HUES6 (cell line): ENCODE results near the gene GRK5.
"Not testable (repeated sequence)": the region's sequence is repeated elsewhere in the genome, so short reads cannot be mapped to it uniquely, and the experiment has no call there.

Experiments used
- H3K27ac ChIP-seq: 2 replicates; pipeline ENCODE4 v1.7.0; 2013; ENCODE audit warnings: low read depth, mild to moderate bottlenecking, low read length, inconsistent platforms
- H3K27me3 ChIP-seq: 2 replicates; pipeline ENCODE4 v1.6.1; 2013; ENCODE audit warnings: low read length; ENCODE audit not compliant: control insufficient read depth, insufficient read depth
- H3K36me3 ChIP-seq: 2 replicates; pipeline ENCODE4 v1.6.1; 2013; ENCODE audit warnings: low read length; ENCODE audit not compliant: control insufficient read depth, insufficient read depth
- H3K4me1 ChIP-seq: 2 replicates; pipeline ENCODE4 v1.6.1; 2013; ENCODE audit warnings: low read length; ENCODE audit not compliant: control insufficient read depth, insufficient read depth
- H3K4me3 ChIP-seq: 2 replicates; pipeline ENCODE4 v1.5.1; 2013; ENCODE audit warnings: low read depth, low read length
- H3K9ac ChIP-seq: one replicate; pipeline ENCODE4 v1.6.1; 2013; ENCODE audit warnings: mild to moderate bottlenecking, low read length
- H3K9me3 ChIP-seq: 2 replicates; pipeline ENCODE4 v1.6.1; 2013; ENCODE audit warnings: low read depth, low read length; ENCODE audit not compliant: control insufficient read depth, insufficient read depth

Gene GRK5

DNA sequence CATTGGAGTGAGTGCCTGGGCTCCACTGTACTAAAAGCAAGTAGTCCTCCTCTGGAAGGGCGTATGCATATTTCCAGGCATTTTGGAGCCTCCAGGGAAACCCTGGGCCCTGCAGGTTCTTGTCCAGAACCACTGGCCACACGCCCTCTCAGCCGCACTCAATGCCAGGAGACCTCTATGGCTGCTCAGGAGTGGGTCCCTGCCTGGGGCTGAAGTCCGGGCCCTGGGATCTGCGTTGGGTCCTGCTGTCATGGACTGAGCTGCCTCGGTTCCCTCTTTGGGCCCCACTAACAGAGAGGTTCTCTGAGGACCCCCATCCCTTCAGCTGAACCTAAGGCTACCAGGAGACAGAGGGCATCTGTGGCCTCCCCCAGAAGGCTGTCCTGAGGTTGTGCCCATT, 58.3 kb downstream of the GRK5 start:
- Histone ChIP-seq H3K36me3 (no peaks in the 10 kb centered on the region), H3K27me3 (no peaks in the 10 kb centered on the region), H3K4me1 (no peaks in the 10 kb centered on the region), H3K9me3 (peaks cover 4% of the 10 kb centered on the region), H3K27ac (no peak overlapping the region), H3K9ac (no peak overlapping the region), H3K4me3 (no peak overlapping the region)

DNA sequence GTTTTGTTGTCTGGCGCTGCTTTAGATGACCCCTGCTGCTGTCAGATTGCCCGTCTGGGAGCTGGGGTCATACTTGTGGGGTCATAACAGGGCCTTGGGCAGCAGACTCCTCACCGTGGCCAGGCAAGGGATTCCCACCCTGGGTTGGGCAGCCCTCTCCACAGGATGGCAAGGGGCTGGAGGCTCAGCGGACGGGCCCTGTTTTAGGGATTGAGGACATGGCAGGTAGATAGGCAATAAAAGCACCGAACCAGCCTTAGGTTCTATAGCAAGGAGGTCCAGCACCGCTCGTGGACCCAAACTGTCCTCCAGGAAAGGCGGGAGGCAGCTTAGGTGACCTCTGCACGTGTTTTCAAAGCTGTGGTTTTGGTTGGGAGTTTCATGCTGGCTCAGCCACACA, 60.0 kb downstream of the GRK5 start:
- H3K27ac ChIP-seq: no peak overlapping the region
- H3K4me1 ChIP-seq: no peaks in the 10 kb centered on the region
- H3K9me3 ChIP-seq: no peaks in the 10 kb centered on the region
- no peaks in the 10 kb centered on the region for H3K36me3 ChIP-seq
- H3K27me3 ChIP-seq: no peaks in the 10 kb centered on the region
- H3K4me3 ChIP-seq: no peak overlapping the region
- no peak overlapping the region for H3K9ac ChIP-seq

DNA sequence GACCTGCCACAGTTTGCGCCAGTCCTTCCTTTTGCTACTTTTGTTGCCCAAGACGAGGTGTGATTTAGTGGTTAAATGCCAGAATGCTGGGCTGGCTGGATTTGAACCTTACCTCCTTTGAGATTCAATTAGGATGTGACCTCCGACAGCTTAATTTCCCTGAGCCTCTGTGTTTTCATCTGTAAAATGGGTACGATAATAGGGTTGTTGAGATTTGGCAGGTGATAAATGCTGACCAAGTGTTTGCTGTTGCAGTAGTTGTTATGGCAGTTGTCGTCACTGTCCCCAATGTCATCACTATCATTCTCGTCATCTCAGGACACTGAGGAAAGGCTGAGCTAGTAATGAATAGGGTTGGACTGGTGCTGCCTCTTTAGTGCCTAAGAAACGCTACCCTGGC, 61.1 kb downstream of the GRK5 start:
- H3K4me1 ChIP-seq: no peaks in the 10 kb centered on the region

DNA sequence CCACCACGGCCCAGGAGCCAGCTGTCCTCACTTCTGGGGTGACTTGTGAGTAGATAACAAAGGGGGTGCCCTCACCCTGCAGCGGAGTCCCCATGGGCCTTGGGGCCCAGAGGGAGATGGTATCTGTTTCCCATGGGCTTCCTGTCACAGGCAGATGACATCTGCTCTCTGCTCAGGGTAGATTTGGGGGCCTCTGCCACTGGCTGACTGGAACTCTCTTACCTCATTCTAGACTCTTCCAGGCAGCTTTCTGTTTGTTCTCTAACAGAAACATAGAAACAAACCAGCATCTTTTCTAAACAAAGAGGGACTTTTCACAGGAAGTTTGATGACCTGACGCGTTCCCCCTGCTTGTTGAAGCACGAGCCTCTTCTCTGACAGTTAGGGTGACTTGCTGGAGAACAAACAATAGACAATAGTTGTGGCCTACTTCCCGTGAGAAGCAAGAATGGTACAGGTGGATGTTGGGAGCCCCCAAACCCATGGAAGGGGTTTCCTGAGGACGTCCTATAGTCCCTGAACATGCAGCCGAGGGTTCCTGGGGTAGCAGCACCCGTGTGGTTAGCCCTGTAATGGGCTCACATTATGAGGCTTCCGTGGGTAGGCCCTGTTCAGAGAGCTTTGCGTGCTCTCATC, 61.6 kb downstream of the GRK5 start:
- Histone ChIP-seq H3K9ac (no peak overlapping the region), H3K9me3 (no peaks in the 10 kb centered on the region), H3K27me3 (no peaks in the 10 kb centered on the region), H3K4me3 (no peak overlapping the region), H3K4me1 (no peaks in the 10 kb centered on the region), H3K27ac (no peak overlapping the region), H3K36me3 (no peaks in the 10 kb centered on the region)

More for the DNA sequence above, 61.1 kb downstream of the GRK5 start:
- Histone ChIP-seq H3K9ac (no peak overlapping the region), H3K9me3 (no peaks in the 10 kb centered on the region), H3K4me3 (no peak overlapping the region), H3K27ac (no peak overlapping the region), H3K27me3 (no peaks in the 10 kb centered on the region), H3K36me3 (no peaks in the 10 kb centered on the region)

DNA sequence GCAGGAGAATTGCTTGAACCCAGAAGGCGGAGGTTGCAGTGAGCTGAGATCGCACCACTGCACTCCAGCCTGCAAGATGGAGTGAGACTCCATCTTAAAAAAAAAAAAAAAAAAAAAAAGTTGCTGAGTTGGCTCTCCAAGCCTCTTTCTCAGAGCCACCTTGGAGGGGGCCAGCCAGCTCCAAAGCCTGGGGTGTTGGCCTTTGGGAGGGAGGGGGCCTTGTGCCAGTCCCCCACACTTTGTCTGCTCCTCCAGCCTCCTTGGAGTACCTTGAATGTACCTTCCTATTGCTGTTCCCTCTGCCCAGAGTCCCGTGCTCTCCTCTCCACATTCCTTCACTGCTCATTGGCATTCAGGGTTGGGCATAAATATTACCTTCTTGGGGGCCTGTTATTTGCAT, 62.4 kb downstream of the GRK5 start:
- H3K36me3 ChIP-seq: no peaks in the 10 kb centered on the region
- H3K27me3 ChIP-seq: no peaks in the 10 kb centered on the region
- H3K27ac ChIP-seq: no peak overlapping the region
- no peak overlapping the region for H3K4me3 ChIP-seq
- peaks cover under 1% of the 10 kb centered on the region for H3K4me1 ChIP-seq
- H3K9ac ChIP-seq: no peak overlapping the region
- no peaks in the 10 kb centered on the region for H3K9me3 ChIP-seq

DNA sequence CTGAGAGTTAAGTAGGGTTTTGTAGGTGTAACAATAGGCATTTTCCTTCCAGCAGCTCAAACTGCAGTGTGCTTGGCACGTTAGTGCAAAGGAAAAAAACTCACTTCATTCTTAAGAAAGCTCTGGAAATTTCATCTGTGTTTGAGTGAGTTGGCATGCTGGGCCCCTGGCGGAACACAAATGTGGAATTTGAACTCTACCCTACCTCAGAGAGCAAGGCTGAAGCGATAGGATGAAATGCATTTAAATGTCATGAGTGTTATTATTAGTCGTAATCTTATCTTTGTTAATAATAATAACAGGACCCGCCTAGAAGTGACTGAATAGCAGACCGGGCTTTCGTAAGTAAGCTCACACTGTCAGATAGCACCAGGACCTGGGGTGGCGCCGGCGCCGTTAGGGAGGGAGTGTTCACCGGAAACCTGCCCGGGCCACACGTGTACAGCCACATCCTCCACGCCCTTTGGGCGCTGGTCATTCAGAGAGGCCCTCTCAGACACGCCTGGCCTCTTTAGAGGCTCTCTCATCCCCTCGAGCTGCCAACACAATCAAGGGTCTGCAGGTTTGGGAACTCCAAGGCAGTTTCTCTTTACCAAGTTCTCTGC, 63.5 kb downstream of the GRK5 start:
- H3K27ac ChIP-seq: no peak overlapping the region
- H3K36me3 ChIP-seq: no peaks in the 10 kb centered on the region
- H3K4me1 ChIP-seq: peaks cover 7% of the 10 kb centered on the region
- no peaks in the 10 kb centered on the region for H3K27me3 ChIP-seq
- H3K4me3 ChIP-seq: no peak overlapping the region
- H3K9me3 ChIP-seq: no peaks in the 10 kb centered on the region
- no peak overlapping the region for H3K9ac ChIP-seq

DNA sequence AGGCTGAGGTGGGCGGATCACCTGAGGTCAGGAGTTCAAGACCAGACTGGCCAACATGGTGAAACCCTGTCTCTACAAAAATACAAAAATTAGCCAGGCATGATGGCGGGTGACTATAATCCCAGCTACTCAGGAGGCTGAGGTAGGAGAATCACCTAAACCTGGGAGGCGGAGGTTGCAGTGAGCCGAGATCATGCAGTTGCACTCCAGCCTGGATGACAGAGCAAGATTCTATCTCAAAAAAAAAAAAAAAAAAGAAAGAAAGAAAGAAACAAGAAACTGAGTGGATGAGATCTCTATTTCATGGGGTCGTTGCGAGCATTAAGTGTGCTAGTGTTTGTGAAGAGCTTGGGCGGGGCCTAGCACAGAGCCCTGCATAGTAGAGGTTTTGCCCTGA, 65.0 kb downstream of the GRK5 start:
- not testable (repeated sequence) for H3K4me1 ChIP-seq, H3K27ac ChIP-seq

DNA sequence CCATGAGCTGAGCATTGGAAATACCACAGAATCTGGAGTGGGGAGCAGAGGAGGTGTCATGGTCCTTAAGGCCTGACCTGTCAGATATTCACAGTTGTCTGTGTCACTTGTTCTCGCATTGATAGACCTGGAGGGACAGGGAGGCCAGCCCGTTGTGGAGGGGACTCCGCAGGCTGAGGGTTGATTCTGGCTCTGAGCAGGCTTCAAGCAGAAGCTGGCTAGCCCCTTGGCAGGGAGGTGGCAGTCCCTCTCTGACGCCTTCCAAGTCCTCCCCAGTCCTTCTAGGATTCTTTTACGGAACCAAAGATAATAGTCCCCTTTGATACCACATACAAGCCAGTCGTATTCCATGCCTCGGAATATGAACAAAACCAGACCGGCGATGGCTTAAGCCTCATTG, 65.4 kb downstream of the GRK5 start:
- Histone ChIP-seq H3K4me1 (peaks cover 7% of the 10 kb centered on the region), H3K4me3 (no peak overlapping the region), H3K9me3 (no peaks in the 10 kb centered on the region), H3K27ac (no peak overlapping the region), H3K27me3 (no peaks in the 10 kb centered on the region), H3K9ac (no peak overlapping the region), H3K36me3 (no peaks in the 10 kb centered on the region)

More for the DNA sequence above, 65.0 kb downstream of the GRK5 start:
- H3K27me3 ChIP-seq, H3K36me3 ChIP-seq, H3K4me3 ChIP-seq, H3K9ac ChIP-seq, H3K9me3 ChIP-seq: not testable (repeated sequence)

DNA sequence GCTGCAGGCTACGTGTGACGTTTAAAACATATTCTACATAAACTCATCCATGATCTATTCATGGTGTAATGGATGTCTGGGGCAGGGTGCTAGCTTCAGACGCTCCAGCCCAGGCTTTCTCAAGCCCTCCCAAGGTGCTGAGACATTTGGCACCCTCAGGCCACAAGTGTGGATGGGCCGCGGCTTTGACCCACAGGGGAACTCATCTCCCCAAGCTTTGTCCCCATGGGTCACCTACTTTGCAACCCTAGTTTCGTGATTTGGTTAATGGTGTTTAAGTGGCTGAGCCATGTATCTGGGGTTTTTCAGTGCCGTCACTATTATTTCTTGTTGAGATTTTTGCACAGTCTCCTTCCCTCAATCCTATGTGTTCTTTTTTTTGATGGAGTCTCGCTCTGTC, 66.0 kb downstream of the GRK5 start:
- H3K27ac ChIP-seq: no peak overlapping the region
- peaks cover 7% of the 10 kb centered on the region for H3K4me1 ChIP-seq
- no peak overlapping the region for H3K4me3 ChIP-seq
- no peaks in the 10 kb centered on the region for H3K36me3 ChIP-seq
- no peak overlapping the region for H3K9ac ChIP-seq
- H3K27me3 ChIP-seq: no peaks in the 10 kb centered on the region
- H3K9me3 ChIP-seq: no peaks in the 10 kb centered on the region

DNA sequence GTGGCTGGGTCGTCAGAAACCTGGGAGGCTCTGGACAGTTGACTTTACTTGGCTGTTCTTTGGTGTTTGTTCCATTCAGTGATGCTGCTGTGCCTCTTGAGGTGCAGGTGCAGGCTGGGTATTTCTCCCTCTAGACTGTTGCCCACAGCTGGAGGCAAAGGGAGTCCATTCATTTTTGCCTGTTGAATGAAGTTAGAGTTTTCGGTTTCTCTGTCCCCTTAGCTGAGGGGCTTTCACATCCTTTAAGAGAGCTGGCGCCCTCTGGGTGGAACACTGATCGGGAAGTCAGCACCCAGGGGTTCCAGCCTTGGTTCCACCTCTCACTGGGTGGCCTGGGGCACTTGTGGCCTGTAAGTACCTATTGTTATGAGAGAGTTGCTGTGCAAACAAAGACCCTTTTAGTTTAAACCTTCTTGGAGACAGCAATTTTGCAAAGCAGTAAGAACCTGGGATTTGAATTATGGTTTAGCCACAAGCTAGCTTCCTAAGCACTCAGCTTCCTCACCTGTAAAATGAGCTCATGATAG, 67.2 kb downstream of the GRK5 start:
- Histone ChIP-seq H3K9me3 (no peaks in the 10 kb centered on the region), H3K36me3 (no peaks in the 10 kb centered on the region), H3K4me1 (peaks cover 7% of the 10 kb centered on the region), H3K27me3 (no peaks in the 10 kb centered on the region), H3K4me3 (no peak overlapping the region), H3K27ac (no peak overlapping the region), H3K9ac (no peak overlapping the region)

DNA sequence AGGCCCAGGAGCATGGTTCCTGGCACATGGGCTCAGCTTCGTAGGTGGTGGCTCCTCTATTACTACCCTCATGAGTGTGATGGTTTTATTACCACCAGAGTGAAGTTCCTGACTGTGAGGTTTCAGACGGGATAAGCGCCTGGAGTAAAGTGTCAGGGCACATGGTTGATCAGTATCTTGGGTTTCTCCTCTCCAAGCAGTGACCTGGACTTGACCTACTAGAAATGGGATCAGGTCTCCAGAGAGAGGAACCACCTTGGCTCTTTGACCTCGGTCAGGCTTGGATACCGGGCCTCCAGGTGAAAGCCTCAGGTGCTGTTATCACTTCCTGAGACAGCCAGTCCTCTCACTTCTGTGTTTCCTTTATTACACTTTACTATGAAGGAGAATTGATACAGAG, 67.7 kb downstream of the GRK5 start:
- Histone ChIP-seq H3K4me3 (no peak overlapping the region), H3K36me3 (no peaks in the 10 kb centered on the region), H3K9me3 (no peaks in the 10 kb centered on the region), H3K27me3 (no peaks in the 10 kb centered on the region), H3K4me1 (peaks cover 7% of the 10 kb centered on the region), H3K27ac (no peak overlapping the region), H3K9ac (no peak overlapping the region)
